Measurements from ENCODE around the gene NHERF1.

- TF ChIP-seq SIN3A (IDR thresholded peaks at IDR 0.05; ENCODE audit: borderline replicate concordance, low read depth, low read length) (no peak), JUND (IDR thresholded peaks at IDR 0.05) (no peak), USF1 (IDR thresholded peaks at IDR 0.05; ENCODE audit: borderline replicate concordance, low read depth) (no peak), SMC3 (IDR thresholded peaks at IDR 0.05; ENCODE audit: low read depth, low read length) (no peak), CTCF (IDR thresholded peaks at IDR 0.05) (no peak), RCOR1 (IDR thresholded peaks at IDR 0.05; ENCODE audit: low read length) (no peak), NRF1 (IDR thresholded peaks at IDR 0.05; ENCODE audit: low read depth, low read length) (no peak), RAD21 (IDR thresholded peaks at IDR 0.05; ENCODE audit: low read length) (no peak), POLR2AphosphoS5 (IDR thresholded peaks at IDR 0.05; ENCODE audit: low read depth, low read length) (no peak), RFX5 (IDR thresholded peaks at IDR 0.05; ENCODE audit: low read length) (no peak), EZH2phosphoT487 (IDR thresholded peaks at IDR 0.05; ENCODE audit: borderline replicate concordance, low read depth) (no peak), TAF1 (IDR thresholded peaks at IDR 0.05; ENCODE audit: borderline replicate concordance, low read depth, low read length) (no peak), GABPA (IDR thresholded peaks at IDR 0.05; ENCODE audit: low read depth) (no peak), FOXM1 (IDR thresholded peaks at IDR 0.05; ENCODE audit: low read depth) (no peak)
Observed at GRCh38 chr17:74749279-74750038, 1.0 kb downstream of the NHERF1 start.

Data from SK-N-SH (cell line).